ENCODE measurements around the gene PLD1.

PLD1 gene

DNA sequence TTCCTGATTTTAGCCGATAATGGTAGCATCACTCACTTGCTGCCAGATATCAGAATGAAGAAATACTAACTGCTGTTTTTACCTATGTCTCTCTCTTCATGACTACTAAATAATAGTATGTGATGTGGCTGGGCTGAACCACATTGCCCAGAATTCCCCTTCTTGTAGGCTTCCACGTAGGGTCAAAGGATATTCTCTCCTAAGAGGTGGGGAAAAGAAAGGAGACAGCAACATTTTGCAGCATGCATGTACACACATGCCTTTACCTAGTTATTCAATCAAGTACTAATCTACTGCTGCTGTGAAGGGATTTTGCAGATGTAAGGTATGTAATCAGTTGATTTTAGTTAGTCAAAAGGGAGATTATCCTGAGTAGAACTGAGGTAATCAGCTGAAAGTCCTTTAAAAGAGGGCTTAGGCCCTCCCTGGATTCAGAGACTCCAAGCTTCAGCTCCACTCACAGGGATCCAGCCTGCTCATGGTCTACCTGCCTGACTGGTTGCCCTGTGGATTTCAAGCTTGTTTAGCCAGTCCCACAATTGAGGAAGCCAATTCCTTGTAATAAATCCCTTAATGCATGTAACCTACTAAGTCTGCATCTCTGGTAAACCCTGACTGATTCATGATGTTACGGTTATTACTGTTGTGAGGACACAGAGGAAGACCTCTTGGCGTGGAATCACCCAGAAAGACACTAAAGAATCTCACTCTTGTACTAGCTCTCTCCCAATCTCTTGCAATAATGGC is 20.4 kb downstream of the PLD1 start:
- no peaks in the 10 kb centered on the region for H3K9me3 ChIP-seq
- intact Hi-C loops (cut with DNase I; ENCODE audit: low total_unique reads) = loop anchor here (10.0 kb wide), 1 partner anchor 555 kb away; no protein-coding TSS in a partner anchor
- TF ChIP-seq, protein P1, sequence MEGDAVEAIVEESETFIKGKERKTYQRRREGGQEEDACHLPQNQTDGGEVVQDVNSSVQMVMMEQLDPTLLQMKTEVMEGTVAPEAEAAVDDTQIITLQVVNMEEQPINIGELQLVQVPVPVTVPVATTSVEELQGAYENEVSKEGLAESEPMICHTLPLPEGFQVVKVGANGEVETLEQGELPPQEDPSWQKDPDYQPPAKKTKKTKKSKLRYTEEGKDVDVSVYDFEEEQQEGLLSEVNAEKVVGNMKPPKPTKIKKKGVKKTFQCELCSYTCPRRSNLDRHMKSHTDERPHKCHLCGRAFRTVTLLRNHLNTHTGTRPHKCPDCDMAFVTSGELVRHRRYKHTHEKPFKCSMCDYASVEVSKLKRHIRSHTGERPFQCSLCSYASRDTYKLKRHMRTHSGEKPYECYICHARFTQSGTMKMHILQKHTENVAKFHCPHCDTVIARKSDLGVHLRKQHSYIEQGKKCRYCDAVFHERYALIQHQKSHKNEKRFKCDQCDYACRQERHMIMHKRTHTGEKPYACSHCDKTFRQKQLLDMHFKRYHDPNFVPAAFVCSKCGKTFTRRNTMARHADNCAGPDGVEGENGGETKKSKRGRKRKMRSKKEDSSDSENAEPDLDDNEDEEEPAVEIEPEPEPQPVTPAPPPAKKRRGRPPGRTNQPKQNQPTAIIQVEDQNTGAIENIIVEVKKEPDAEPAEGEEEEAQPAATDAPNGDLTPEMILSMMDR (IDR thresholded peaks at IDR 0.05) = no peak
- DNase-seq = no peak
- no peaks in the 10 kb centered on the region for H3K27me3 ChIP-seq
- no peak overlapping the region for H3K27ac ChIP-seq
- H3K4me3 ChIP-seq = no peak overlapping the region
- H3K36me3 ChIP-seq = no peaks in the 10 kb centered on the region
- no peaks in the 10 kb centered on the region for H3K4me1 ChIP-seq

DNA sequence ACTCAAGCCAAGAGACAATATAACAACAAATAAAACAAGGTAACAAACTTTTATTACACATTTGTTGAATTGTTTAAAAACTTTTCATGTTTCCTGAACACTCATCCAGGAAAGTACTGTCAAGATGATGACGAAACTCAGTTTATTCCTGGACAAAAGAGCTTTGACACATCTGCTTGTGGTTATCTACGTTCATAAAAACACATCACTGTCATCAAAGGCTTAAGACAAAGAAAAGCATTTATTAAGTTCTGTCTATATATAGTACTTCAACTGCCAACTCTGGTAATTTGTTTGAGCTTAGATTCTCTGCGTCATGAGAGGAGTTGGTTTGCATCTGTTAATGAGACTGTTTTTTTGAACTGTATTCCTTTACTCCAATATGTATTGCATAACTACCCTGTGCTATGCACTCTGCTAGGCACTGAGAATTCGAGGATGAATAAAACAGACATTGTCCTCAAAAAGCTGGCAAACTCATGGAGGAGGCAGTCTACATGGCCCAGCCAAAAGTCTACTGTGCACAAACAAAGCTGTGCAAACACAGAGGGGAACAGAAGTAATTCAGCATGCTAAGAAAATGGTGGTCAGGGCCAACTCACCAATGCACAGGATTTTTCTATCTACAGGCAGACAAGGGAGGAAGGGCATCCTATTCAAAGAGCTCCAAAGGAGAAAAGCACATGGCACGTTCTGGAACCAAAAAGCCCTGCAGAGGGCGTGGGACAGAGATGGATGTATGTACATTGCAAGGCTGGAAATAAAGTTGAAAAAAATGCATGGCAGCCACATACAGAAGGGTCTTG is 21.5 kb downstream of the PLD1 start:
- DNase-seq = no peak
- Histone ChIP-seq H3K4me1 (no peaks in the 10 kb centered on the region), H3K9me3 (no peaks in the 10 kb centered on the region), H3K27ac (no peak overlapping the region), H3K36me3 (no peaks in the 10 kb centered on the region), H3K27me3 (no peaks in the 10 kb centered on the region), H3K4me3 (no peak overlapping the region)
- intact Hi-C loops (cut with DNase I; ENCODE audit: low total_unique reads) = loop anchor here (10.0 kb wide), 1 partner anchor 556 kb away; no protein-coding TSS in a partner anchor
- TF ChIP-seq, protein P1 (IDR thresholded peaks at IDR 0.05) = no peak

- no peak overlapping the region for H3K4me3 ChIP-seq
- no peak for DNase-seq
- no peaks in the 10 kb centered on the region for H3K9me3 ChIP-seq
- H3K27ac ChIP-seq = no peak overlapping the region
- no peaks in the 10 kb centered on the region for H3K36me3 ChIP-seq
- H3K27me3 ChIP-seq = no peaks in the 10 kb centered on the region
- TF ChIP-seq, protein P1 (IDR thresholded peaks at IDR 0.05) = no peak
- no peaks in the 10 kb centered on the region for H3K4me1 ChIP-seq
- intact Hi-C loops (cut with DNase I; ENCODE audit: low total_unique reads) = loop anchor here (10.0 kb wide), 1 partner anchor 558 kb away; no protein-coding TSS in a partner anchor
These were observed 23.3 kb downstream of the PLD1 start for GRCh38 chr3:171786997-171787396.

GRCh38 chr3:171784937-171785336 is 25.3 kb downstream of the PLD1 start:
- H3K27me3 ChIP-seq = no peaks in the 10 kb centered on the region
- intact Hi-C loops (cut with DNase I; ENCODE audit: low total_unique reads) = loop anchor here (10.0 kb wide), 1 partner anchor 560 kb away; no protein-coding TSS in a partner anchor
- no peak for DNase-seq
- no peak overlapping the region for H3K4me3 ChIP-seq
- TF ChIP-seq, protein P1 (IDR thresholded peaks at IDR 0.05) = no peak
- no peaks in the 10 kb centered on the region for H3K36me3 ChIP-seq
- peaks cover 0 to 7% (median 0%) of the 10 kb centered on the region in 4 donors for H3K4me1 ChIP-seq
- H3K9me3 ChIP-seq = no peaks in the 10 kb centered on the region
- no peak overlapping the region for H3K27ac ChIP-seq

- no peaks in the 10 kb centered on the region for H3K36me3 ChIP-seq
- no peaks in the 10 kb centered on the region for H3K27me3 ChIP-seq
- H3K27ac ChIP-seq = no peak overlapping the region
- intact Hi-C loops (cut with DNase I; ENCODE audit: low total_unique reads) = loop anchor here (10.0 kb wide), 1 partner anchor 560 kb away; no protein-coding TSS in a partner anchor
- TF ChIP-seq, protein P1 (IDR thresholded peaks at IDR 0.05) = no peak
- H3K4me3 ChIP-seq = no peak overlapping the region
- H3K9me3 ChIP-seq = no peaks in the 10 kb centered on the region
- peaks cover 0 to 7% (median 0%) of the 10 kb centered on the region in 4 donors for H3K4me1 ChIP-seq
- no peak for DNase-seq
These were observed 25.9 kb downstream of the PLD1 start for GRCh38 chr3:171784387-171784786.

All from tibial artery (tissue), 4 donors.